ENCODE results near the gene IREB2. TPM values are rescaled to one million over a fixed set of nuclear protein-coding genes. Genes with fewer than 3 reads are reported as not detected.

The IREB2 gene
- polyA plus RNA-seq, 1 of the 3 experiments (the other 2 are of a cell fraction), result 9.5 TPM

DNA sequence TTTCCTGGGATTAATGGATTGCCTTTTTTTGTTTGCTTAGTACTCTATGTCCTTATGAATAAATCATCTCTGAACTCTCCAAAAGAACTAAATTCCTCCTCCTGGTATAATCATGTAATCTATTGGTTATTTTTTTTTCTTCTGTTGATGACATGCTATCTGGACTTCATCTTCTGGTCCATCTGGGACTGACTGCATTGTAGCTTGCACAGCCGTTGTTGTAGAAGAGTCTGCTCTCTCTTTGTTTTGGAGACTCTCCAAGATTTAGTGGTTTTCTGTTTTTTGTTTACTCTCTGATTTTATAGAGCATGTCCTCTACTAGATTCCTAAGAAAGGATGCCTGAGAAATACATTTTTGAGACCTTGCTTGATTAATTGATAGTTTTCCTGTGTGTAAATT is 19.1 kb downstream of the IREB2 start:
- H3K27me3 ChIP-seq (ENCODE audit: insufficient read depth), result no peaks in the 10 kb centered on the region
- peaks cover 98% of the 10 kb centered on the region for H3K79me2 ChIP-seq (ENCODE audit: insufficient read depth)
- H3K36me3 ChIP-seq (replicated peaks in 1 of 2; ENCODE audit: control insufficient read depth in 1 of 2, insufficient read depth in 2 of 2, low read length in 1 of 2), result peaks cover 6% of the 10 kb centered on the region in 2 experiments
- WGBS (ENCODE audit: low lambda C conversion rate), result 0% methylated on average over 1 of the region's 1 CpG
- no peak overlapping the region; the same call in 1 of the 2 replicates for H3K4me2 ChIP-seq
- H3F3A ChIP-seq (replicated peaks; ENCODE audit: insufficient read depth), result peaks cover 22% of the 10 kb centered on the region
- no peak overlapping the region for H2AFZ ChIP-seq (ENCODE audit: low read depth)
- H3K27ac ChIP-seq (ENCODE audit: low read depth in 2 of 2, low read length in 1 of 2), result peak overlapping the region; percentile 68 to 87; a peak in 3 of 4 replicates
- DNase-seq, result peak; percentile 61
- no peak overlapping the region for H3K9ac ChIP-seq
- no peaks in the 10 kb centered on the region for H3K9me3 ChIP-seq
- peaks cover 22 to 25% of the 10 kb centered on the region in 2 experiments; a peak in 3 of 4 replicates for H3K4me1 ChIP-seq (ENCODE audit: control insufficient read depth in 1 of 2, insufficient read depth in 2 of 2, low read depth in 1 of 2, low read length in 1 of 2)
- no peak overlapping the region for H3K4me3 ChIP-seq (ENCODE audit: low read depth in 2 of 2, low read length in 1 of 2)
- CTCF ChIA-PET, result interaction anchor here (1.6 to 1.8 kb wide), 2 partner anchors 8 to 33 kb away, joined by 3 to 4 read pairs; no protein-coding TSS in a partner anchor
- no peaks in the 10 kb centered on the region for H3K9me2 ChIP-seq
- peaks cover 97% of the 10 kb centered on the region for H4K20me1 ChIP-seq (ENCODE audit: insufficient read depth)
- POLR2A ChIA-PET, result no interaction called here
- TF ChIP-seq, protein P1, sequence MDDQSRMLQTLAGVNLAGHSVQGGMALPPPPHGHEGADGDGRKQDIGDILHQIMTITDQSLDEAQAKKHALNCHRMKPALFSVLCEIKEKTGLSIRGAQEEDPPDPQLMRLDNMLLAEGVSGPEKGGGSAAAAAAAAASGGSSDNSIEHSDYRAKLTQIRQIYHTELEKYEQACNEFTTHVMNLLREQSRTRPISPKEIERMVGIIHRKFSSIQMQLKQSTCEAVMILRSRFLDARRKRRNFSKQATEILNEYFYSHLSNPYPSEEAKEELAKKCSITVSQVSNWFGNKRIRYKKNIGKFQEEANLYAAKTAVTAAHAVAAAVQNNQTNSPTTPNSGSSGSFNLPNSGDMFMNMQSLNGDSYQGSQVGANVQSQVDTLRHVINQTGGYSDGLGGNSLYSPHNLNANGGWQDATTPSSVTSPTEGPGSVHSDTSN (IDR thresholded peaks at IDR 0.05), result peak; percentile 94
- TF ChIP-seq RXRA (IDR thresholded peaks at IDR 0.05; ENCODE audit: borderline replicate concordance, low read depth) (no peak), TEAD4 (IDR thresholded peaks at IDR 0.05; ENCODE audit: borderline replicate concordance, insufficient read depth) (peak; percentile 30; the same call in 1 of the 2 replicates), MEF2A (IDR thresholded peaks at IDR 0.05; ENCODE audit: borderline replicate concordance, low read depth) (0 out of 2 replicates have a peak, but pooled peaks have one; percentile 10), YY1 (IDR thresholded peaks at IDR 0.05; ENCODE audit: low read depth) (no peak), NRF1 (IDR thresholded peaks at IDR 0.05; ENCODE audit: low read depth, low read length) (no peak), EZH2phosphoT487 (IDR thresholded peaks at IDR 0.05; ENCODE audit: borderline replicate concordance, low read depth) (no peak; the same call in 1 of the 2 replicates), EP300 (IDR thresholded peaks at IDR 0.05; ENCODE audit: borderline replicate concordance in 1 of 2, low read depth in 1 of 2, low read length in 1 of 2) (peak; percentile 64 to 69; a peak in 3 of 4 replicates), TCF12 (IDR thresholded peaks at IDR 0.05) (peak; percentile 100), RCOR1 (IDR thresholded peaks at IDR 0.05; ENCODE audit: low read length) (peak; percentile 64; the same call in 1 of the 2 replicates), NFIC (IDR thresholded peaks at IDR 0.05; ENCODE audit: borderline replicate concordance) (peak; percentile 87), GATA2 (CRISPR knock-in tag; IDR thresholded peaks at IDR 0.05) (peak; percentile 63), CHD2 (IDR thresholded peaks at IDR 0.05; ENCODE audit: low read length, partially characterized antibody) (peak; percentile 26), TAF1 (IDR thresholded peaks at IDR 0.05; ENCODE audit: borderline replicate concordance, low read depth, low read length) (no peak), ELF1 (IDR thresholded peaks at IDR 0.05) (no peak), RFX5 (IDR thresholded peaks at IDR 0.05; ENCODE audit: low read length) (no peak), POLR2AphosphoS5 (IDR thresholded peaks at IDR 0.05; ENCODE audit: low read depth, low read length) (peak; percentile 88), FOSL2 (IDR thresholded peaks at IDR 0.05; ENCODE audit: borderline replicate concordance, low read depth) (peak; percentile 5; the same call in 1 of the 2 replicates), RAD21 (IDR thresholded peaks at IDR 0.05; ENCODE audit: low read length) (no peak), FOXM1 (IDR thresholded peaks at IDR 0.05; ENCODE audit: low read depth) (peak; percentile 55; the same call in 1 of the 2 replicates), SMC3 (IDR thresholded peaks at IDR 0.05; ENCODE audit: low read depth, low read length) (no peak), JUND (IDR thresholded peaks at IDR 0.05) (peak; percentile 63; the same call in 1 of the 2 replicates), GABPA (IDR thresholded peaks at IDR 0.05; ENCODE audit: low read depth) (no peak)
- TF ChIP-seq, protein P2, sequence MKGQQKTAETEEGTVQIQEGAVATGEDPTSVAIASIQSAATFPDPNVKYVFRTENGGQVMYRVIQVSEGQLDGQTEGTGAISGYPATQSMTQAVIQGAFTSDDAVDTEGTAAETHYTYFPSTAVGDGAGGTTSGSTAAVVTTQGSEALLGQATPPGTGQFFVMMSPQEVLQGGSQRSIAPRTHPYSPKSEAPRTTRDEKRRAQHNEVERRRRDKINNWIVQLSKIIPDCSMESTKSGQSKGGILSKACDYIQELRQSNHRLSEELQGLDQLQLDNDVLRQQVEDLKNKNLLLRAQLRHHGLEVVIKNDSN (IDR thresholded peaks at IDR 0.05; ENCODE audit: borderline replicate concordance, low read depth), result no peak
- TF ChIP-seq, protein P3, sequence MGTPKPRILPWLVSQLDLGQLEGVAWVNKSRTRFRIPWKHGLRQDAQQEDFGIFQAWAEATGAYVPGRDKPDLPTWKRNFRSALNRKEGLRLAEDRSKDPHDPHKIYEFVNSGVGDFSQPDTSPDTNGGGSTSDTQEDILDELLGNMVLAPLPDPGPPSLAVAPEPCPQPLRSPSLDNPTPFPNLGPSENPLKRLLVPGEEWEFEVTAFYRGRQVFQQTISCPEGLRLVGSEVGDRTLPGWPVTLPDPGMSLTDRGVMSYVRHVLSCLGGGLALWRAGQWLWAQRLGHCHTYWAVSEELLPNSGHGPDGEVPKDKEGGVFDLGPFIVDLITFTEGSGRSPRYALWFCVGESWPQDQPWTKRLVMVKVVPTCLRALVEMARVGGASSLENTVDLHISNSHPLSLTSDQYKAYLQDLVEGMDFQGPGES (IDR thresholded peaks at IDR 0.05; ENCODE audit: low read depth, low read length), result no peak
- TF ChIP-seq, protein P4, sequence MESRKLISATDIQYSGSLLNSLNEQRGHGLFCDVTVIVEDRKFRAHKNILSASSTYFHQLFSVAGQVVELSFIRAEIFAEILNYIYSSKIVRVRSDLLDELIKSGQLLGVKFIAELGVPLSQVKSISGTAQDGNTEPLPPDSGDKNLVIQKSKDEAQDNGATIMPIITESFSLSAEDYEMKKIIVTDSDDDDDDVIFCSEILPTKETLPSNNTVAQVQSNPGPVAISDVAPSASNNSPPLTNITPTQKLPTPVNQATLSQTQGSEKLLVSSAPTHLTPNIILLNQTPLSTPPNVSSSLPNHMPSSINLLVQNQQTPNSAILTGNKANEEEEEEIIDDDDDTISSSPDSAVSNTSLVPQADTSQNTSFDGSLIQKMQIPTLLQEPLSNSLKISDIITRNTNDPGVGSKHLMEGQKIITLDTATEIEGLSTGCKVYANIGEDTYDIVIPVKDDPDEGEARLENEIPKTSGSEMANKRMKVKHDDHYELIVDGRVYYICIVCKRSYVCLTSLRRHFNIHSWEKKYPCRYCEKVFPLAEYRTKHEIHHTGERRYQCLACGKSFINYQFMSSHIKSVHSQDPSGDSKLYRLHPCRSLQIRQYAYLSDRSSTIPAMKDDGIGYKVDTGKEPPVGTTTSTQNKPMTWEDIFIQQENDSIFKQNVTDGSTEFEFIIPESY (IDR thresholded peaks at IDR 0.05; ENCODE audit: borderline replicate concordance, low read depth), result no peak
- TF ChIP-seq, protein P5, sequence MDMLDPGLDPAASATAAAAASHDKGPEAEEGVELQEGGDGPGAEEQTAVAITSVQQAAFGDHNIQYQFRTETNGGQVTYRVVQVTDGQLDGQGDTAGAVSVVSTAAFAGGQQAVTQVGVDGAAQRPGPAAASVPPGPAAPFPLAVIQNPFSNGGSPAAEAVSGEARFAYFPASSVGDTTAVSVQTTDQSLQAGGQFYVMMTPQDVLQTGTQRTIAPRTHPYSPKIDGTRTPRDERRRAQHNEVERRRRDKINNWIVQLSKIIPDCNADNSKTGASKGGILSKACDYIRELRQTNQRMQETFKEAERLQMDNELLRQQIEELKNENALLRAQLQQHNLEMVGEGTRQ (IDR thresholded peaks at IDR 0.05; ENCODE audit: borderline replicate concordance, low read depth, low read length), result no peak
- TF ChIP-seq, protein P6, sequence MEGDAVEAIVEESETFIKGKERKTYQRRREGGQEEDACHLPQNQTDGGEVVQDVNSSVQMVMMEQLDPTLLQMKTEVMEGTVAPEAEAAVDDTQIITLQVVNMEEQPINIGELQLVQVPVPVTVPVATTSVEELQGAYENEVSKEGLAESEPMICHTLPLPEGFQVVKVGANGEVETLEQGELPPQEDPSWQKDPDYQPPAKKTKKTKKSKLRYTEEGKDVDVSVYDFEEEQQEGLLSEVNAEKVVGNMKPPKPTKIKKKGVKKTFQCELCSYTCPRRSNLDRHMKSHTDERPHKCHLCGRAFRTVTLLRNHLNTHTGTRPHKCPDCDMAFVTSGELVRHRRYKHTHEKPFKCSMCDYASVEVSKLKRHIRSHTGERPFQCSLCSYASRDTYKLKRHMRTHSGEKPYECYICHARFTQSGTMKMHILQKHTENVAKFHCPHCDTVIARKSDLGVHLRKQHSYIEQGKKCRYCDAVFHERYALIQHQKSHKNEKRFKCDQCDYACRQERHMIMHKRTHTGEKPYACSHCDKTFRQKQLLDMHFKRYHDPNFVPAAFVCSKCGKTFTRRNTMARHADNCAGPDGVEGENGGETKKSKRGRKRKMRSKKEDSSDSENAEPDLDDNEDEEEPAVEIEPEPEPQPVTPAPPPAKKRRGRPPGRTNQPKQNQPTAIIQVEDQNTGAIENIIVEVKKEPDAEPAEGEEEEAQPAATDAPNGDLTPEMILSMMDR (IDR thresholded peaks at IDR 0.05), result no peak

Data from SK-N-SH (cell line).